Measurements from ENCODE around the gene PHLDA2.

Gene PHLDA2

GRCh38 chr11:2885017-2885677, 44.1 kb downstream of the PHLDA2 start:
- DNase-seq (ENCODE audit: low read depth), result peak; percentile 43
- peak overlapping the region; percentile 49 for H3K4me3 ChIP-seq (ENCODE audit: low read length)
- TF ChIP-seq CTCF (IDR thresholded peaks at IDR 0.05; ENCODE audit: insufficient read depth, low read depth, low read length, missing control alignments), result no peak

GRCh38 chr11:2883979-2884815, 45.0 kb downstream of the PHLDA2 start:
- H3K4me3 ChIP-seq (ENCODE audit: low read length), result peak overlapping the region; percentile 30
- DNase-seq (ENCODE audit: low read depth), result no peak
- no peak for TF ChIP-seq CTCF (IDR thresholded peaks at IDR 0.05; ENCODE audit: insufficient read depth, low read depth, low read length, missing control alignments)

- no peak for DNase-seq (ENCODE audit: low read depth)
- peak overlapping the region; percentile 27 for H3K4me3 ChIP-seq (ENCODE audit: low read length)
- no peak for TF ChIP-seq CTCF (IDR thresholded peaks at IDR 0.05; ENCODE audit: insufficient read depth, low read depth, low read length, missing control alignments)
Observed at GRCh38 chr11:2883640-2883978, 45.6 kb downstream of the PHLDA2 start.

- no peak overlapping the region for H3K4me3 ChIP-seq (ENCODE audit: low read length)
Observed at GRCh38 chr11:2882396-2883110, 46.7 kb downstream of the PHLDA2 start.

GRCh38 chr11:2881981-2882375, 47.2 kb downstream of the PHLDA2 start:
- DNase-seq (ENCODE audit: low read depth), result no peak
- H3K4me3 ChIP-seq (ENCODE audit: low read length), result no peak overlapping the region
- no peak for TF ChIP-seq CTCF (IDR thresholded peaks at IDR 0.05; ENCODE audit: insufficient read depth, low read depth, low read length, missing control alignments)

More at GRCh38 chr11:2882396-2883110, 46.7 kb downstream of the PHLDA2 start:
- TF ChIP-seq CTCF (IDR thresholded peaks at IDR 0.05; ENCODE audit: insufficient read depth, low read depth, low read length, missing control alignments), result no peak
- DNase-seq (ENCODE audit: low read depth), result no peak

GRCh38 chr11:2881076-2881980, 47.9 kb downstream of the PHLDA2 start:
- no peak for TF ChIP-seq CTCF (IDR thresholded peaks at IDR 0.05; ENCODE audit: insufficient read depth, low read depth, low read length, missing control alignments)
- DNase-seq (ENCODE audit: low read depth), result no peak
- H3K4me3 ChIP-seq (ENCODE audit: low read length), result no peak overlapping the region
